ENCODE measurements around the gene RPS19BP1.

RPS19BP1 gene

GRCh38 chr22:39532215-39533073 is at the start of gene RPS19BP1:
TSS of gene RPS19BP1 (minus strand) at chr22:39532748. CDS start at chr22:39532738, 10 bp downstream.
- peak; percentile 100 for DNase-seq (ENCODE audit: low read depth)

GRCh38 chr22:39581303-39581702 is 48.8 kb upstream of the RPS19BP1 start:
- no peak for DNase-seq (ENCODE audit: low read depth)

GRCh38 chr22:39580795-39581194 is 48.2 kb upstream of the RPS19BP1 start:
- no peak for DNase-seq (ENCODE audit: low read depth)

GRCh38 chr22:39580006-39580441 is 47.5 kb upstream of the RPS19BP1 start:
- DNase-seq (ENCODE audit: low read depth) = no peak

- no peak for DNase-seq (ENCODE audit: low read depth)
Observed at GRCh38 chr22:39577900-39578299, 45.4 kb upstream of the RPS19BP1 start.

- no peak for DNase-seq (ENCODE audit: low read depth)
Observed at GRCh38 chr22:39577366-39577765, 44.8 kb upstream of the RPS19BP1 start.

- DNase-seq (ENCODE audit: low read depth) = no peak
Observed at GRCh38 chr22:39576027-39576426, 43.5 kb upstream of the RPS19BP1 start.

GRCh38 chr22:39575552-39575825 is 42.9 kb upstream of the RPS19BP1 start:
- DNase-seq (ENCODE audit: low read depth) = no peak

GRCh38 chr22:39574779-39575551 is 42.4 kb upstream of the RPS19BP1 start:
- peak; percentile 91 for DNase-seq (ENCODE audit: low read depth)

GRCh38 chr22:39571538-39571937 is 39.0 kb upstream of the RPS19BP1 start:
- DNase-seq (ENCODE audit: low read depth) = no peak

GRCh38 chr22:39570665-39571064 is 38.1 kb upstream of the RPS19BP1 start, which contains the start of gene CACNA1I:
TSS of gene CACNA1I (plus strand) at chr22:39570753. CDS start at chr22:39570753, 0 bp downstream.
- DNase-seq (ENCODE audit: low read depth) = no peak

GRCh38 chr22:39570226-39570625 is 37.7 kb upstream of the RPS19BP1 start:
- no peak for DNase-seq (ENCODE audit: low read depth)

GRCh38 chr22:39569066-39569465 is 36.5 kb upstream of the RPS19BP1 start:
- no peak for DNase-seq (ENCODE audit: low read depth)

- no peak for DNase-seq (ENCODE audit: low read depth)
Observed at GRCh38 chr22:39568278-39568981, 35.9 kb upstream of the RPS19BP1 start.

- DNase-seq (ENCODE audit: low read depth) = no peak
Observed at GRCh38 chr22:39567135-39567946, 34.8 kb upstream of the RPS19BP1 start.

- DNase-seq (ENCODE audit: low read depth) = no peak
Observed at GRCh38 chr22:39565414-39565944, 32.9 kb upstream of the RPS19BP1 start.

GRCh38 chr22:39563571-39564428 is 31.3 kb upstream of the RPS19BP1 start:
- DNase-seq (ENCODE audit: low read depth) = no peak

- DNase-seq (ENCODE audit: low read depth) = no peak
Observed at GRCh38 chr22:39562839-39563489, 30.4 kb upstream of the RPS19BP1 start.

- no peak for DNase-seq (ENCODE audit: low read depth)
Observed at GRCh38 chr22:39560127-39560526, 27.6 kb upstream of the RPS19BP1 start.

All from iris pigment epithelial cell (primary cell).